GM12874 (cell line): ENCODE results near the gene CPXM2.

Experiments used
- TF ChIP-seq, protein P1 (sequence below): IDR thresholded peaks from 2 replicates; pipeline ENCODE4 v1.5.1; 2011; ENCODE audit warnings: low read depth, mild to moderate bottlenecking, control low read depth, low read length, moderate library complexity; ENCODE audit not compliant: insufficient read depth

Gene CPXM2

DNA sequence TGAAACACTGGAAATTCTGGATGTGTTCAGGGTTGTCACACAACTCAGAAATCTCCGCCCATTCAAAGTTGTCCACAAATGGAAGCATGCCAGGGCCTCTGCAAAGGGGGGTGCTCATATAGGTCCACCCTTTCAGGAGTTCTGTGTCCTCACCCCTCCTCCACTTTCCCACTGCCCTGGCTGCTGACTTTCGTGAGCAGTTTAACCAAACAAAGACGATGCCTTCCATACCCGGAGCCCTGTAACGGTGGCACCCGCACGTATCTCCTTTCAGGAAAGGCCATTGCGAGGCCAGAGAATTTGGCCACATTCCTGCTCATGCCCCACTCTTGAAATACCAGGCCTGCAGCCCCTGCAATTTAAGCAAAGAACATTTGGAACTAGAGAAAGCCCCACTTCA, 1.4 kb downstream of the CPXM2 start:
- TF ChIP-seq, protein P1, sequence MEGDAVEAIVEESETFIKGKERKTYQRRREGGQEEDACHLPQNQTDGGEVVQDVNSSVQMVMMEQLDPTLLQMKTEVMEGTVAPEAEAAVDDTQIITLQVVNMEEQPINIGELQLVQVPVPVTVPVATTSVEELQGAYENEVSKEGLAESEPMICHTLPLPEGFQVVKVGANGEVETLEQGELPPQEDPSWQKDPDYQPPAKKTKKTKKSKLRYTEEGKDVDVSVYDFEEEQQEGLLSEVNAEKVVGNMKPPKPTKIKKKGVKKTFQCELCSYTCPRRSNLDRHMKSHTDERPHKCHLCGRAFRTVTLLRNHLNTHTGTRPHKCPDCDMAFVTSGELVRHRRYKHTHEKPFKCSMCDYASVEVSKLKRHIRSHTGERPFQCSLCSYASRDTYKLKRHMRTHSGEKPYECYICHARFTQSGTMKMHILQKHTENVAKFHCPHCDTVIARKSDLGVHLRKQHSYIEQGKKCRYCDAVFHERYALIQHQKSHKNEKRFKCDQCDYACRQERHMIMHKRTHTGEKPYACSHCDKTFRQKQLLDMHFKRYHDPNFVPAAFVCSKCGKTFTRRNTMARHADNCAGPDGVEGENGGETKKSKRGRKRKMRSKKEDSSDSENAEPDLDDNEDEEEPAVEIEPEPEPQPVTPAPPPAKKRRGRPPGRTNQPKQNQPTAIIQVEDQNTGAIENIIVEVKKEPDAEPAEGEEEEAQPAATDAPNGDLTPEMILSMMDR, result no peak

DNA sequence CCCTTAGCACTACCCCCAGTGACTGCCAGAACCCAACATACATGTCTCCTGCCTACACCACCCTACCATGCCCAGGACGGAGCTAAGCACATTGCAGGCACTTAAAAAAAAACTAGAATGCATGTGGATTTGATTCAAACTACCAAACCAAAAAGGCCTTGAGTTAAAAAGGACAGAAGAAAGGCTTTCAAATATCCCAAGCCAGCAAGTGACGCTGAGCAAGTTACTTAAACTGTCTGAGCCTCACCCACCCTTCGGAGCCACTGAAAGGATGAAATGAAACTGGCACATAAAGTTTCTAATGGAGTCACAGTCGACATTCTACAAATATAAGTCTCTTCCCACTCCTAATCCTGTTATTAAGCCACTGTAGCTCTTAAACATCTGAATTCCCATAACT, 1.8 kb downstream of the CPXM2 start:
- TF ChIP-seq, protein P1, result no peak

DNA sequence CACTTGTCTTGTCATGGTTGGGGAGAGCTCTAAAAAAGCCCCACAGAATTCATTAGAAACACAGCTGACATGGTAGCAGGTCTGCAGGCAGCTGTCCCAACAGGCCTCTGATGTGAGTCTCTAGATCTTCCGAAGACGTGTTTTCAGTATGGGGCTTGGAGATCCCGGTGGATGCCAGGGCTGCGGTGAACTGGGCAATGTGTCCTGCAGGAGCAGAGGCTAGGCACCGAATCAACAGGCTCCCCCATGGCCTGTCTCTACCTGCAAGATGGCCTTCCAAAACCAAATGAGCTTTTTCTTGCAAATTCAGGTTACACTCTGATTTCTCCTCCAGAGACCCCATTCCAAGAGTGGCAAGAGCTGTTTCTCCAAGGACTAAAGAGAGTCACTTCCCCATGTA, 2.9 kb downstream of the CPXM2 start:
- TF ChIP-seq, protein P1, result no peak

DNA sequence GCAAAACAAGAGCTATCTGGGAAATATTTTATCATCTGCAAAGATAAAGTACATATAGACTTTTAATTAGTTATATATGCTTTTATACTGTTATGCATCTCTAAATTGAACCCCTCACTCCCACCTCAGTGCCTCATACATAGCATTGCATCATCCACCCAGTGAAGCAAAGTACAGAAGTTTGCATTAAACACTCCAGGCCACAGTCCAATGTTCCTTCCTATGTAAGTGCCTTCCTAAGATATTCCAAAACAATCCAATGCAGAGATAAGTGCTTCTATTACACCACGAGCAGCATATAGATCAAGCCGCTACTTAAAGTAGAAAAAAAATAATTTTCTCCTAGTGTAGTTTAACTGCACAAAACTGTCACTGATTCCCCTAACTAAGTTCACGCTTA, 3.4 kb downstream of the CPXM2 start:
- TF ChIP-seq, protein P1, result no peak

DNA sequence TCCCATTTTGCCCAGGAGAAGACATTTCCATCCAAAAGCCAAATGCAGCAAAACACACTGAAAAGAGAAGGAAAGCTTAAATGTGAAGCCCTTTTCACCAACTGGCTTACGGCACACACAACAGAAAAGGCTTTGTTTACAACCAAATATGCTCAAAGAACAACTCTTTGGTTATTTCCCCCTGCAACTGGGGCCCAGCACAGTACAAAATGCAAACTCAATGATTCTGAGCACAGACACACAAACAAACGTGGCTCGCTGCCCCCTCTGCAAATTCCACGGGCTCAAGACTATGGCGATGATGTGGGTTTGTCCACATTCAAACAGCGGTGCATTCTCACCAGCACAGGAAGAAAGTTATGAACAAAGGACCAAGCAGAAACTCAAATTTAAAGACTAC, 5.3 kb downstream of the CPXM2 start:
- TF ChIP-seq, protein P1, result no peak

DNA sequence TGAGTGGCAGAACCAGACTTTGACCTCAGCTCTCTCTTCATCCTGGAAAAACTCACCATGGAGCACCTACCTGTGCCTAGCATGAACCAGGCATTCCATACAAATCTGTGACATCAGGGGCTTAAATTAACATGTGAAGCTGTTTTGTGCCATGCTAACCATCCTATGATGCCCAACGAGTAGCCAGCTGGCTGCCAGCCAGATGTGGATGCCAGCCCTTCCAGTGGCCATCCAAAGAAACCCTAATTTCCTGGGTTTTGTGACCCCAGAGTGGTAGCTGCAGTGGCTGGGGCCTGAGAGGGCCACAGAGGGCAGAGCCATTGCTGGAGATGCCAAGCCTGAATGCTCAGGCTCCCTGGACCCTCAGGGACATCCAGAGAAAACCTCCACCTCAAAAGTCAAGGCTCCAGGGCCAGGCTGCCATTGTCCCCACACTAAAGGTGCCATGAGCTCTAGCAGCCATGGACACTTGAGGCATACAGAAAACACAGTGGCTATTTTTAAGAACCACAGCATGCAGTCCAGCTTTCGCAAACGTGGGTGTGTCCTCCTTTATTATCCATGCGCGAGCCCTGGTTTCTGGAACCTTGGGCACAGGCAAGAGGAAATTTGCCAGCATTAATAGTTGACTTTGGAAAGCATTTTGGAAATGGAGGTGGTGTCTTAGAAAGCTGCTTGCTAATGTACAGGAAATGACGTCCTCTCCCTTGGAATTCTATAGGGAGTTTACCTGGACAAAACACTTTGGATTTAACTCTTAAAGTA, 6.0 kb downstream of the CPXM2 start:
- TF ChIP-seq, protein P1, result no peak

DNA sequence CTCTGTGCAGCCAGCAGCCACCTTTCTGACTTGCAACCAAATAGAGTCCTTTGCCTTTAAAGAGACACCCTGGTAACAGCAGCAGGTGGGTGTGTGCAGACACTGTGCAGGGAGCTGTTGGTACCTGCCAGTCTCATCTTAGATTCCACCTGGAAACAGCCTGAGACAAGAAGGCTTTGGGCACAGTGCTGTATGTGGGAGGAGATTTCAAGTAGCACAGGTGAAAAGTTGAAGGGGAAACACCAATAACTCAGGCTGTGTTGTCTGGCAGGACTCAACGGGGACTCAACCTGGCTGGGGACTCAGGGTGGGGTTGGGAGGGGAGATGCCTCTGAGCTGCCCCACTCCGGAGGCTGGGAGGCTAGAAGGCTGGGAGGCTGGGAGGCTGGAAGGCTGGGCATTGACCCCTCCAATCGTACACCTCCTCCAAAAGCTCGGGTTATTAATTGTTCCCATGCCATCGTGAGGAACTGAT, 6.7 kb downstream of the CPXM2 start:
- TF ChIP-seq, protein P1, result no peak
